Esophagus squamous epithelium (tissue), 5 donors: ENCODE data around the gene PRKN. TPM values are rescaled to one million over a fixed set of nuclear protein-coding genes. Genes with fewer than 3 reads are reported as not detected.

Experiments
- DNase-seq: peaks from one replicate; lab custom pipeline; 2025; lab: John Stamatoyannopoulos, UW
- H3K27ac ChIP-seq, 4 donors: fragments of 200-600 bp; sonication (generic); one replicate each; pipeline ENCODE4 v1.5.1; 2016 to 2019; ENCODE audit warnings: mild to moderate bottlenecking in 1 of 4
- H3K27me3 ChIP-seq, 4 donors: fragments of 200-600 bp; sonication (generic); 1 replicate in 3 of 4; 2 replicates in 1 of 4; pipeline versions ENCODE4 v1.5.1 to v1.6.0; 2017 to 2021; ENCODE audit warnings: antibody characterized with exemption in 1 of 4
- H3K36me3 ChIP-seq, 3 donors: fragments of 200-600 bp; sonication (generic); one replicate each; pipeline ENCODE4 v1.5.1; 2016 to 2019
- H3K4me1 ChIP-seq, 3 donors: fragments of 200-600 bp; sonication (generic); one replicate each; pipeline ENCODE4 v1.5.1; 2017 to 2019
- H3K4me3 ChIP-seq, 4 donors: fragments of 200-600 bp; sonication (generic); 1 replicate in 3 of 4; 2 replicates in 1 of 4; pipeline ENCODE4 v1.5.1; 2016 to 2019; ENCODE audit warnings: mild to moderate bottlenecking in 2 of 4, moderate library complexity in 1 of 4
- H3K9me3 ChIP-seq, 3 donors: fragments of 200-600 bp; sonication (generic); one replicate each; pipeline ENCODE4 v1.5.1; 2016 to 2019
- POLR2A ChIP-seq, 4 donors: fragments of 450-650 bp; IDR thresholded peaks; one replicate each; pipeline ENCODE4 v1.6.1; 2017; ENCODE audit warnings: antibody characterized with exemption in 4 of 4, mild to moderate bottlenecking in 4 of 4, moderate library complexity in 3 of 4
- WGBS, 2 donors: methylation state at CpG; one replicate each; pipeline ENCODE4 v1.1.5; 2018; 5-methylcytosine and 5-hydroxymethylcytosine counted together
- intact Hi-C: fragments of 100-400 bp; cut with DNase I; formaldehyde crosslinking; loops from one replicate; pipeline ENCODE4 v1.15.0; 2022
- total RNA-seq, 4 donors: library from RNA; depleted of rRNA; stranded (reverse); fragments of >200 nt; gene quantifications; one replicate each; pipeline ENCODE4 v1.1.0, GENCODE V29; 2016
- TF ChIP-seq, protein P1 (sequence below), 6 experiments: fragments of 450-650 bp in 4 of 6; fragments of 200-600 bp in 2 of 6; sonication (generic) in 2 of 6; IDR thresholded peaks; one replicate each; pipeline ENCODE4 v1.5.1; 2016 to 2019; ENCODE audit warnings: antibody characterized with exemption in 6 of 6, mild to moderate bottlenecking in 4 of 6, moderate library complexity in 4 of 6
- donor health status: DM: yes; HTN: yes; CAD: no.

The PRKN gene
- total RNA-seq, 4 donors from 2014 or later, result 0.70 to 5.5 (median 2.2) TPM

- peaks cover 0 to 12% (median 0%) of the 10 kb centered on the region in 3 donors for H3K4me1 ChIP-seq
- H3K27me3 ChIP-seq, result no peaks in the 10 kb centered on the region
- WGBS, 2 donors, result 55 to 64% methylated on average over 4 of the region's 4 CpGs
- TF ChIP-seq POLR2A (IDR thresholded peaks at IDR 0.05), result no peak
- TF ChIP-seq, protein P1, sequence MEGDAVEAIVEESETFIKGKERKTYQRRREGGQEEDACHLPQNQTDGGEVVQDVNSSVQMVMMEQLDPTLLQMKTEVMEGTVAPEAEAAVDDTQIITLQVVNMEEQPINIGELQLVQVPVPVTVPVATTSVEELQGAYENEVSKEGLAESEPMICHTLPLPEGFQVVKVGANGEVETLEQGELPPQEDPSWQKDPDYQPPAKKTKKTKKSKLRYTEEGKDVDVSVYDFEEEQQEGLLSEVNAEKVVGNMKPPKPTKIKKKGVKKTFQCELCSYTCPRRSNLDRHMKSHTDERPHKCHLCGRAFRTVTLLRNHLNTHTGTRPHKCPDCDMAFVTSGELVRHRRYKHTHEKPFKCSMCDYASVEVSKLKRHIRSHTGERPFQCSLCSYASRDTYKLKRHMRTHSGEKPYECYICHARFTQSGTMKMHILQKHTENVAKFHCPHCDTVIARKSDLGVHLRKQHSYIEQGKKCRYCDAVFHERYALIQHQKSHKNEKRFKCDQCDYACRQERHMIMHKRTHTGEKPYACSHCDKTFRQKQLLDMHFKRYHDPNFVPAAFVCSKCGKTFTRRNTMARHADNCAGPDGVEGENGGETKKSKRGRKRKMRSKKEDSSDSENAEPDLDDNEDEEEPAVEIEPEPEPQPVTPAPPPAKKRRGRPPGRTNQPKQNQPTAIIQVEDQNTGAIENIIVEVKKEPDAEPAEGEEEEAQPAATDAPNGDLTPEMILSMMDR (IDR thresholded peaks at IDR 0.05), result no peak
- no peaks in the 10 kb centered on the region for H3K36me3 ChIP-seq
- intact Hi-C loops, result no loop called here
- no peak for DNase-seq
- no peaks in the 10 kb centered on the region for H3K9me3 ChIP-seq
- H3K27ac ChIP-seq, result no peak overlapping the region
- no peak overlapping the region for H3K4me3 ChIP-seq
Observed at GRCh38 chr6:162345051-162345511, 382.5 kb downstream of the PRKN start.

GRCh38 chr6:162344646-162345010 lies 382.9 kb downstream of the PRKN start:
- no peaks in the 10 kb centered on the region for H3K27me3 ChIP-seq
- TF ChIP-seq POLR2A (IDR thresholded peaks at IDR 0.05), result no peak
- TF ChIP-seq, protein P1 (IDR thresholded peaks at IDR 0.05), result no peak
- H3K27ac ChIP-seq, result no peak overlapping the region
- no peaks in the 10 kb centered on the region for H3K9me3 ChIP-seq
- H3K4me3 ChIP-seq, result no peak overlapping the region
- peaks cover 0 to 12% (median 0%) of the 10 kb centered on the region in 3 donors for H3K4me1 ChIP-seq
- no peak for DNase-seq
- intact Hi-C loops, result no loop called here
- H3K36me3 ChIP-seq, result no peaks in the 10 kb centered on the region
- 68 to 72% methylated on average over 2 of the region's 2 CpGs for WGBS, 2 donors

- Histone ChIP-seq H3K27ac (no peak overlapping the region), H3K36me3 (no peaks in the 10 kb centered on the region), H3K27me3 (no peaks in the 10 kb centered on the region), H3K9me3 (no peaks in the 10 kb centered on the region), H3K4me3 (no peak overlapping the region), H3K4me1 (peaks cover 0 to 12% (median 0%) of the 10 kb centered on the region in 3 donors)
- no peak for DNase-seq
- intact Hi-C loops, result no loop called here
- no peak for TF ChIP-seq POLR2A (IDR thresholded peaks at IDR 0.05)
- TF ChIP-seq, protein P1 (IDR thresholded peaks at IDR 0.05), result no peak
- 38 to 43% methylated on average over 8 of the region's 8 CpGs for WGBS, 2 donors
Observed at GRCh38 chr6:162343936-162344645, 383.5 kb downstream of the PRKN start.

- Histone ChIP-seq H3K4me1 (peaks cover 0 to 12% (median 0%) of the 10 kb centered on the region in 3 donors), H3K9me3 (no peaks in the 10 kb centered on the region), H3K27ac (no peak overlapping the region), H3K36me3 (no peaks in the 10 kb centered on the region), H3K27me3 (no peaks in the 10 kb centered on the region), H3K4me3 (no peak overlapping the region)
- 30 to 32% methylated on average over 3 of the region's 3 CpGs for WGBS, 2 donors
- DNase-seq, result no peak
- intact Hi-C loops, result no loop called here
- no peak for TF ChIP-seq POLR2A (IDR thresholded peaks at IDR 0.05)
- TF ChIP-seq, protein P1 (IDR thresholded peaks at IDR 0.05), result peak in 1 of 6 experiments; percentile 15
Observed at GRCh38 chr6:162343198-162343935, 384.2 kb downstream of the PRKN start.

DNA sequence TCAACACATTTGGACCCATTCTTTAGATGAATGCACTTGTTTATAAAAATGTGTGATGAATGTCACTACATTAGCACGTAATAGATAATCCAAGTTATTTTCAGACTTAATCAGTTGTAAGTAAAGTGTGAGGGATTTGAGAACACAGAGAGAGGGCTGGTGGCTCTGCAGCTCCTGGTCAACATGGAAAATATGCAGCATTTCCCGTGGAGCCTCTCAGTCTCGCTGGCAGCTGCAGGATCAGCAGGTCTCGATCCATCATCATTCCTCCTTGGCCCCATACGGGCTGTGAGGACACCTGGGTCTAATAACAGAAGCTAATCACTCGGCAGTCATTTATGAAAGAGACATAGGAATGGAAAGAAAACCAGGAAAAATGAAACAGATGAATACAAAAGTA lies 390.2 kb downstream of the PRKN start:
- no peak for TF ChIP-seq POLR2A (IDR thresholded peaks at IDR 0.05)
- TF ChIP-seq, protein P1 (IDR thresholded peaks at IDR 0.05), result no peak
- no peak for DNase-seq
- intact Hi-C loops, result no loop called here

More for the DNA sequence above, 390.2 kb downstream of the PRKN start:
- no peak overlapping the region for H3K27ac ChIP-seq
- 68 to 77% methylated on average over 6 of the region's 6 CpGs for WGBS, 2 donors
- H3K9me3 ChIP-seq, result no peaks in the 10 kb centered on the region
- H3K27me3 ChIP-seq, result no peaks in the 10 kb centered on the region
- H3K4me1 ChIP-seq, result no peaks in the 10 kb centered on the region
- H3K36me3 ChIP-seq, result no peaks in the 10 kb centered on the region
- no peak overlapping the region for H3K4me3 ChIP-seq
